NCI-H446 treated with DMSO at 0.1 percent for 48 hours (cell line): ENCODE results near the gene CUX1.

Experiments used
- DNase-seq: peaks from one replicate; lab custom pipeline; 2025; lab: John Stamatoyannopoulos, UW

Gene CUX1

DNA sequence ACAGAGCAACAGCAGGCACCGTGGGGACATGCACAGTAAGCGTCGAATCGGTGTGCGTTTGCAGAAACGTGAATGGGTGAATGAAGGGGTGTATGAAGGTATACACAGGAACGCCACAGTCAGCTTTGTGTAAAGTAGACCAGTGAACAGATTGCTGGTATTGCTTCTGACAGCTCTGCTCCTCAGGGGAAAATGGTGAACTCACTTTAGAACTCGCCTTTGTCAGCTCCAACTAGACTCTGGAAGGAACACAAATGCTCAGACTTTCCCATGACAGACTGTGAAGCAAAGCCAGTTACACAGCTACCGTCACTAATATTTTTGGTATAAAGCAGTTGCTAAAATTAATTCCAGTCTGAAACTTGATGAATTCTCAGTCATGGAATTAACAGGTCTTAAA is 78.9 kb downstream of the CUX1 start:
- no peak for DNase-seq

DNA sequence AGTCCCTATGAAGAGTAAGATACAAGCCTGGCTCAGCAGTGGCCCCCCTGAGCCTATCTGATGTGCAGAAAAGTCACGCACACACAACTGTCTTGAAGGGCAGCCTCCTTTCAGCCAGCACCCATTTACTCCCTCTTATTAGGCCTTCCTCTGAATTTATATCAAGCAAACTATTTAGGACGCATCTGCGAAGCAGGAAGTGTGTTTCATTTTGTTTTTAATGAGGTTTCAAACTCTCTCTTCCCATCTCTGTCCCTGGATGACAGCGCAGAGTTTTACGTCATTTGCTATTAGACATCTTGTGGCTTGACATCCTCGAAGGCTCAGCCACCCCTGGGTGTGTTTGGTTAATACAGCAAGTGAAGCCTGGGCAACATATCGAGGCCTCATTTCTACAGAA is 79.5 kb downstream of the CUX1 start:
- no peak for DNase-seq

DNA sequence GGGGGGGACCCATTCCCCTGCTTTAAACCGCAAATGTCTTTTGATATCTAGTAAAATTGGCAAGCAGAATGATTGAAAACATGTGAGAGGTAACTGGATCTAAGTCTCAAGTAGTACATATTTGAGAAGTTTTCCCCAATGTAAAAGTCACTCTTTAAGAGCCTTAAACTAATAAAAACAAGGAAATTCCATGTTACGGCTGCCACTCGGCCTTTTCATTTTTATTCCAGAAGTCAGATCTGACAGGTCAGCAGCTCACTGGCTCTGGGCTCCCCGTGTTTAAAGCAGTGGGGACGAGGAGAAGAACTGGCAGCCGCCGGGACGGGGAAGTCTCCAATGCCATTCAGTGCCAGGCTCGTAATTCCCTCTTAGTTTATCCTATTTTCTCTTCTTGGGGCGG is 80.7 kb downstream of the CUX1 start:
- no peak for DNase-seq

DNA sequence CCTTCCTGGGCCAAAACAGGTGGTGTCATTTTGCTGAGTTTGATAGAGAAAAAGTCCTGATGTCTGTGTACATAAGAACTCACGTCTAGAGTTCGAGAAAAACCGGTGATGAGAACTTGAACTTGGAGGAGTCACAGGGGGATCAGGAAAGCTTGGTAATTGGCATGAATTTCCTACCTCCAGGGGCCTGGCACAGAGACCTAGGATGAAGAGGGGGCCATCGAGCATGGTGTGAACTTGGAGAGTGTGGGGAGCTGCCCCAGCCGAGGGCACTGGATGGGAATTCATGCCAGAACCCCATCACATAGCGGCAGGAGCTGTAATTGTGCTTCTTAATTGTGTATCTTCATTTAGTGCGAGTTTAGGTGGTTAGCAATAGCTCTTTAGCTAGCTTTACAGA is 82.2 kb downstream of the CUX1 start:
- DNase-seq, result peak; percentile 16

DNA sequence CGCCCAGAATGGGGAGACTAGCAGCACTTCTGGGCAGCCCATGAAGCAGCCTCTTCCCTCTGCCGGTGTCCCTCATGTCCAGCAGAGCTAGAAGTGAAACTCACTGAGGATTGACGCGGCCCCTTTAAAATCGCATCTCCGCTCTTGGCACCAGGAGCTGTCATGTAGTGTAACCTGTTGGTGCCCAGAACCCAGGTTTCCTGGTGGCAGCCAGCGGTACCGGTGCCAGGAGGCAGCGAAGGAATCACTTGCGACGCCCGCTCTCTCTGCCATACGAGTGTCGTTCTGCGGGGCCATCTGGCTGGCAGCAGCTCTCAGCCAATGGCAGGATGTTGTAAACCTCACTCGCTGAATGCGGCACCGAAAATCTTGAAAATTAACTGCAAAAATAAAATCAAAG is 82.7 kb downstream of the CUX1 start:
- peak; percentile 86 for DNase-seq

DNA sequence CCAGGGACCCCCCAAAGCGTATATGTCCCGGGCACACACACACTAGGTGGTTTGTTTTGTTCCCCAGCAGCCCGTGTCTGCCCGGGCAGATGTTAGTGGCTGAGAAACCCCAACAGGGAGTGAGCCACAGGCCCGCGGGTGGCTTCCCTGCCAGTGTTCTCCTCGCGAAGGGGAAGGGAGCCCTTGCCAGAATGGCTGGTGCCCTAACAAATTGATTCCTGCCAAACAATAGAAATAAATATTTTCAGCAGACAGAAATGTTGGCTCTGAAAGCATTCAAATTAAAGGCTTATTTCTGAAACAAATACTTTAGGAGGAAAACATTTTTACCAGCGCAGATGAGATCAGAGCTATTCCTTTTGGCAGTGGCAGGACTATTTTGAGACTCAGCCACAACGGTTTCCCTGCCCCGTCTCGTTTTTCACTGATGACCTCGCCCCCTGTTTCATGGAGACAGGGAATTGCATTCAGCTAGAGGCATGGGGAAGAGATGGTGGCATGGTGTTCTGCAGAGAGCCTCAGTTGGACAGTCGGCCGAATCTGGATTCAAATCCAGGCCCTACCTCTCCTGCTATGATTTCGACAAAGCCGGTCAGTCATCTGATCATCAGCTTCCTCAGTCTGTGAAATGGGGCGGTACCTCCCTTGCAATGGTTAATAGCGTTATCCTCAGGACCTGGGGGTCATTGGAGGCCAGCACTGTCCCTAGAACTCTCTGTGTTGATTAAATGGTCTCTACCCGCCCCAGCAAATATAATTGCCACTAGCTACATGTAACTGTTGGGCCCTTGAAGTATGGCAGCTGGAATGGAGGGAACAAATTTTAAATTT is 84.5 kb downstream of the CUX1 start:
- DNase-seq, result peak; percentile 51

DNA sequence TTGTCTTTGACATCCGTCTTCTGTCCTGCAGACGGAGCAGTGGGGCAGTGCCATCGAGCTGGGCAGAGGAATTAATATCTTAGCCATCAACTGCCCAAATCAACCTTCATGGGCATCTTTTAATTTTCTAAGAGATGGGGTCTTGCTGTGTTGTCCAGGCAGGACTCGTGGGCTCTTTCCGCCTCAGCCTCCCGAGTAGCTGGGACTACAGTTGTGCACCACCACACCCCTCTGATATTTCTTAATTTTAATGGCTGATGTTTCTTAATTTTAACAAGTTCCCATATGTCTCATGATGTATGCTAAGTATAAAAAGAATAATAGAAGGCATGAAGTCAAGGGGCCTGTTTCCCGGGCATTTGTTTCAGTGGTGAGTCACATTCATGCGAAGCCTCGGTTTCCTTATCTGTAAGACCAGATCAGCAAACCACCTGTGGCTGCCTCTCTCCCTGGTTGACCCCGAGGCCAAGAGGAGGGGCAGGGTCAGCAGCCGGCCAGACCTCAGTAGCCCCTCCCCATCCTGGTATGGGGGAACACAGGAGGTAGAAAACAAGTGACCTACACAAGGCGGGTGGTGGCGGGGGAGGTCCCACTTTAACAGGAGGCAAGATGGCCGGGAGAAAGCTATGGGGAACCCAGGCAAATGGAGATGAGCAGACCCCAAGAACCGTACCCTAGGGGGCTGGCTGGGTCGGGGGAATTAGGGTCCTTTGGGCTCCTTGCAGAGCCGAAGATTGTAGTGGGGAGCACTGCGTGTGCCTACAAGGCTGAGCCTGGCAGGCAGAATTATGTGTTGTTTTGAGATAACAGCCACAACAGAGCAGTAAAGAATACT is 85.5 kb downstream of the CUX1 start:
- DNase-seq, result no peak

DNA sequence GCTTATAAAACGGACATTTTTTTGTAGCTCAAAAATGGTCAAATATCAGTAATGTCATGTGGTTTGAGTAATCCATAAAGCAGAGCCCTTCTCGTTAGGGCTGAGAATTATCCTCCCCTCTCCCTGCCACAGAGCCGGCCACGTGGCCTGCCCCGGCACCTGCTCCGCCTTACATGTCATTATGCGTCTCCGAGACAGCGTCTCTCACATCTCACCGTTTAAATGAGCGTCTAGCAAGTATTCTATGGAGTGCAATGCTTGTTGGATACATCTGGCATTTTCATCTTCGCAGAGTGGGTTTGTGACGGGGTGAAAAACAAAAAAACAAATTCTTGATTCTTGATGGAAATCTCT is 86.1 kb downstream of the CUX1 start:
- DNase-seq, result no peak

DNA sequence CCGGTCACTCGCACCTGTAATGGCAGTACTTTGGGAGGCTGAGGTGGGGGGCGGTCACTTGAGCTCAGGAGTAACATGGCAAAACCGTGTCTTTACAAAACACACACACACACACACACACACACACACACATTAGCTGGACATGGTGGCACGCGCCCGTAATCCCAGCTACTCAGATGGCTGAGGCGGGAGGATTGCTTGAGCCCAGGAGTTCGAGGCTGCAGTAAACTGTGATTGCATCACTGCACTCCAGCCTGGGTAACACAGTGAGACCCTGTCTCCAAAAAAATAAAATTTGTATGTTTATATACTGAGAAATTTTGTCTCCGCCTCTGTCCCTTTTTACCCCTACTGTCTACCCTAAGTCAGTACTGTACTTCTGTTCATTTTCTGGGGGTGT is 86.6 kb downstream of the CUX1 start:
- DNase-seq, result no peak

DNA sequence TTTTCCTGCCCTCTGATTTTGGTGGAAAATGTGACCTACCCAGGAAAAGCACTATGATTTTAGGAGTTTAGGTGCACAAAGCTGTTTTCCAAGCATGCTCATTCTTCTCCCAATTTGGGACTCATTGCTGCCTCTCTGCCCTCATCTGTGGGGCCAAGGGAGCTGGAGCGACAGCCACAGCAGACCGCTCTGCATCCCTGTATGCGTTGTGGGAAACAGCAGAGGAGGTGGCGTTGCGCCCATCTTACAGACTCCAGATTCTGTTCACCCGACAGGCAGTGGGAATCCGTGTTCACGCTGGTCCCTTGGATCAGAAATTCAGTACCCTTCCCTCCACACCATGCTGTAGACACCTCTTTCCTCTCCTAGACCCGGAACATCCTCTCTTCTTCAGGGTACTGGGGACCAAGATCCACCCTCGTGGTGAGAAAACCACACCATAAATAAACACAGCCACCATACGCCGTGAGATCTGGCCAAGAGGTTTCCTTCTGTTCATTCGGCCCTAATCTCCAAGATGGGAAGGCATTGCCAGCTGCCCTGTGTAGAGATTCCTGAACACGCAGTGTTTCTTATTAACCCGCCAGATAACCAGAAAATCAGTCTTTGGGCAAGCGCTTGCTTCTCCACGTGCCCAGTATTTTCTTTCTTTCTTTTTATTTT is 87.9 kb downstream of the CUX1 start:
- no peak for DNase-seq

DNA sequence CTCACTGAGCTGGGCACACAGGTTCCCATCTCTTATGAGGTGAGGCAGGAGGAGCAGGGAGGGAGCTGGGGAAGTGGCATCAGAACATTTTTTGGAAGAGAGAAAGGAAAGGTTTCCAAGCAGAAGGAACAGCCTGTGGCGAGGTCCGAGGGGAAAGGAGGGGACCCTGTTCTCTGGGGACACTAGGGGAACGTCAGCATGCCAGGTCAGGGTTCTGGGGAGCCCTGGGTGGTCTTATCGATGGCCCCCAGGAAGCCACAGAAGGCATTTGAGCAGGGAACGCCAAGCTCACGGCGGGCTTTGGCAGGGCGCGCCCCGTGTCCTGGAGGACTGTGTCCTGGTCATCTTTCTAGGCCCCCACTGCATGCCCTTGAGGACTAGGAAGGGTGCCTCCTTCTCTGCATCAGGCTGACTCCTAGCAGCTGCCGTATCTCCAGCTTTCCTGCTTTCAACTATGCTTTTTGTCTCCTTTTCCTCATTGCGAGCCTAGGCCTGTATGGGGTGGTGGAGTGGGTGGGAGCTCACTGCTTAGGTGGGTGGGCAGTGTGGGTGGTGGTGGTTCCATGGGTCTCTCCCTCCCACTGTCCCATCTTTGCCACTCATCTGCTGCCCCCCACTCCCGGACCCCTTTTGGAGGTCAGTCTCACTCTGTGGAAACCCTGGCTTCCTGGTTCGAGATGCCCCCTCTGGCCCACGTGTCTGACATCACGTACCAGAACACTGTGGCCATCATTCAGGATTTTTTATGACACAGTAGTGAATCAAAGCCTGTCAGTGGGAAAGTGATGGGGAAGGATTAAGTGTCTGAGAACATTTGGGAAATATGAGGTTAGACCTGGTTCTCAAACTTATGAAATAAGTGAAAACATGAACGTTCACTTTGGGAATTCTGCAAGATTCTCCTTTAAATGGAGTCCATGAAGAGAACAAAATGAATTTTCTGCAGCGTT is 89.1 kb downstream of the CUX1 start:
- no peak for DNase-seq

DNA sequence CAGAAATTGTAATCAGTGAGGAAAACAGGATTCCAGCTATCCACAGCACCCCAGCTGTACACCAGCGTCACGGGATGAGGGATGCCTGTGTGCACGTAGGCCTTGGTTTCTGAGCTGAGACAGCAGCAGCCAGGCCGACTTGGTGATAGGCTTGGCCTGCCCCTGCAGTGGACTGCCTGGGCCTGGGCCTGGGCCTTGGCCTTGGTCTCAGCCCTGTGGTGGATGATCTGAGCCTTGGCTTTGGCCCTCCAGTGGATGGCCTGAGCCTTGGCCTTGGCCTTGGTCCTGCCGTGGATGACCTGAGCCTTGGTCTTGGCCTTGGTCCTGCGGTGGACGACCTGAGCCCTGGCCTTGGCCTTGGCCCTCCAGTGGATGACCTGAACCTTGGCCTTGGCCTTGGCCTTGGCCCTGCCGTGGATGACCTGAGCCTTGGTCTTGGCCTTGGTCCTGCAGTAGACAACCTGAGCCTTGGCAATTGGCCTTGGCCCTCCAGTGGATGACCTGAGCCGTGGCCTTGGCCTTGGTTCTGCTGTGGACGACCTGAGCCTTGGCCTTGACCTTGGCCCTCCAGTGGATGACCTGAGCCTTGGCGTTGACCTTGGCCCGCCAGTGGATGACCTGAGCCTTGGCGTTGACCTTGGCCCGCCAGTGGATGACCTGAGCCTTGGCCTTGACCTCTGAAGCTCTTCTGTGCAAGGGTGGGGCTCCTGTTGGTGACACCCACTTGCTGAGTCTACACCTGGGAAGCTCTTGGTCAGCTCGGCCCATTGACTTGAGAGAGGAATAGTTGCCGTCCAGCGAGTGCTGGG is 93.8 kb downstream of the CUX1 start:
- no peak for DNase-seq

DNA sequence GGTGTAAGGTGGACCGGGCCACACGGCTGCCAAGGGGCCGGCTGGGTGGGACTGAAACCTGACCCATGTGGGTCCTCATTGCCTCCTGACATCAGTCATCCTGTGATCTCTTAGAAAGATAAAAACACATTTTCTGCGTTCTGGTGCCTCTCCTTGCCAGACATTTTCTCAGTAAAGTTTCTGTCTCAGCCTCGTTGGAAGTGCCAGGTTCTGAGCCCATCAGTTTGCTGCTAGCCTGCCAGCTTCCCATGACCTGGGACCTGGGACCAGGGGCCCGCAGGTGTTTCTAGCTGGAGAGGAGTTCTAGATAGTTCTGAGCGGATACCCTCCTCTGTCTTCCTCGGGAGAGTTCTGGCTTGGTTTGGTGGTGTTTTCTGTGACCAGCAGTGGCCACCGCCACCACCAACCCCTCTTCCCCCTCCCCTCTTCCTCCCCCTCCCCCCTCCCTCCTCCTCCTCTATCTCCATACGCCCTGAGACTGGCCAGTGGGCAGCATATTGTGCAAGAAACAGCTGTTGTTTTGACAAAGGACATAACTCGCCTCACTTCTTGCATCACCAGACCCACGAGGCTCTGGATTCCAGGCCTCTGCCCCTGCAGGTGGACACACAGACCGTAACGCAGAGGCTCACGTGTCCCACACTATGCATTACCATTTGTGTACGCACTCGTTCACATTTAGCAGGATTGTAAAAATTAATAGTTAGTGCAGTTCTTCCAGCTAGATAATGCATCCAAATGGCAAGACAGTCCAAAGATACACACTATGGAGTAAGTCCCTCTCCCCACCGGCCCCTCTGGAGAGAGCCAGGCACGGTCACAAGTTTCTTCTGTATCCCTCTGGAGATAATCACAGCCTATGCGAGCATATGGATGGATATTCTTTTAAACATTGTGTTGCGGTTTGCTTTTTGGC is 94.6 kb downstream of the CUX1 start:
- DNase-seq, result no peak

DNA sequence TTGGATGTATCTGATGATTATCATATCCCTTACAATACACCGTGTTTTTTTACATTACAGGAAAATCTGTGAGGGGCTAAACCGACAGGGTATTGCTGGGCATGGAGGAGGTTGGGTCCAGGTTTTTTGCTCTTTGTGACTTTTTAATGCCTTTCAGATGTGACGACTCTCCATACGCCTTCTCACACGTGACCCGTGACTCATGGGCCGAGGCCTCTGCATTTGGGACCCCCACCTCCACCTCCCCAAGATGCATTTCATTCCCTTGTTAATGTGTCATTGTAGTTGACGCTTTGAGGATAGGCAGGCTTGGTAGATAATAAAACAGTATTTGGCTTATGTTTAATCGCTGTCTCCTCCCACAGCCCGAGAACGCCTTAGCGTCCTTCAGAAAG is 95.3 kb downstream of the CUX1 start:
- no peak for DNase-seq

DNA sequence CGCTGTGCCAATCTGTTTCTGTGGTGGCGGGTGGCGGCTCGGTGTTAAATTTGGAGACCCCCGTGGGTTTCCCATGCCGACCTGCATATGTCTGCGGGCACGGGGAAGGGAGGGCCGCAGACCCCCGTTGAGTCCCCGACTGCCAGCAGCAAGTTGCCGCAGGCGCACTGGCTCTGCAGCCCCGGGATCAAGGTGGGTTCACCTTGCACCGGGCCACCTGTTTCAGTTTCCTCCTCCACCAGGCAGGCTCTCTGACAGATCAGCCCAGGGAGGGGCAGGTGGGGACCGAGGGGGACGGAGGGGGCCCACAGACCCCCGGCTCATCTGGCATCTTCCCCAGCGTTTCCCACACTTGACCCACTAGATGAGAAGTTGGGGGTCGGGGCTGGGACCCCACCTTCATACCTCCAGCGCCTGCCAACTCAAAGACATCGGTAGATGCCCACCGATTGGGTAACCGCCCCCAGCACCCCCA is 95.9 kb downstream of the CUX1 start:
- DNase-seq, result no peak

DNA sequence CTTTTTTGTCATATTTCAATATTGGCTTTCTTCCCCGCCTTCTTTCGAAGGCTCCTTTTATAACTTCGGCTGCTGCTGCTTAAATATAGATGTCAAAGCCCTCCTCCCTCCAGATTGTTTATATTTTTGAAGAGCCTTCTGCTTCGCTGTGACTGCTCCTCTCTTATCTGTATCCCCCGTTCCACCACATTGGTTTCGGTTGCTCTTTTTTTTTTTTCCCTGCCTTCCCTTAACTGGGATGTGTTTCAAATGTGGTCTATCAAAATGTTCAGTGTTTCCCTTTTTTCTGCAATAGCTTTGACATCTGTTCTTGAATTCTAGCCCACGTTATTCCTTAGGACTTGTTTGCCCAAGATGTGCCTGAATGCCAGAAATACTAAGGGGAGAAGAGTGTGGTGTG is 96.4 kb downstream of the CUX1 start:
- peak; percentile 44 for DNase-seq

DNA sequence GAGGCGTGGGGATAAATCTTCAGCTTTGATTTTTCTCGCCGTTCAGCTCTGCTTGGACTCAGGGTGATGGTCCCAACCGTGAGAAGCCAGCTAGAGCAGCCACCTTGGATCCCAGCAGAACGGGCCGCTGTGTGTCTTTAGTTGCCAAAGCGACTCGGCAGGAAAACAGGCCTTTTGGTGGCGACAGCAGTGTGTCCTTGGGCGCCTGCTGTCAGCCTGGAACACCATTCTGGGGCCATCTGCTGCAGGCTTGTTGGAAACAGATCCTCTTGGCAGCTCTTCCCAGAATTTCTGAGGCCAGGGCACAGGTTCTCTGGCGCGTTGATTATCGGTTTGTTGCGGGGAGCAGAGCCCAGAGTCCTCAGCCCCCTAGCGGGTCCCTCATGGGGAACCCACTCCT is 97.6 kb downstream of the CUX1 start:
- DNase-seq, result peak; percentile 72

DNA sequence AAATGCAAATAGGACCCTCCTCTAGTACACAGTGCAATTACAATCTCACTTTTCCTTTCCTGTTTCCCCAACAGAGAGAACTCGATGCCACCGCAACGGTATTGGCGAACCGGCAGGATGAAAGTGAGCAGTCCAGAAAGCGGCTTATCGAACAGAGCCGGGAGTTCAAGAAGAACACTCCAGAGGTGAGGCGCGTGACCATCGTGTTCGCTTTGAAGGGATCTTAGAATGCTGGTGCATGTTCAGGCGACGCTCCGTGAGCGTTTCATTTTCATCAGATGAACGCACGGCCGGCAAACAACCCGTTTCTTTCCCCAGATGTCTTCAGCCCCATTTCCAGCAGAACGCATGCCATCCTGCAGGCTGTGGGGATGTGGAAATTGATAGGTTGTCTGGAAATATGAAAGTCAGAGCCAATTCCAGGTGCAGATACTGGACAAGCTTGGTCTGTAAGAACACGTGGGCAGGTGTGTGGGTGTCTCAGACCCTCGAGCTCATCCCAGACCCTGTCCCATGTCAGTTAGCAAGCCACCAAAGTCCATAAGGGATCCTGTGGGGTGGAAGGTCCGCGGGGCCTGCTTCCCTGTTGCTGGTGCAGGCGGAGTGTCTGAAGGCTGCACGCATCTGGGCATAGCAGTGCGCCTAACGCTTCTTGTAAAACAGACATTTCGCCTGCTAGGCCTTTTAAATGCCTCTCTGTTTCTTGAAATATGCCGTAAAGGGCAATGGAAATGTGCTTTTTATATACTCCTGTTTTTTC is 98.8 kb downstream of the CUX1 start:
- no peak for DNase-seq

DNA sequence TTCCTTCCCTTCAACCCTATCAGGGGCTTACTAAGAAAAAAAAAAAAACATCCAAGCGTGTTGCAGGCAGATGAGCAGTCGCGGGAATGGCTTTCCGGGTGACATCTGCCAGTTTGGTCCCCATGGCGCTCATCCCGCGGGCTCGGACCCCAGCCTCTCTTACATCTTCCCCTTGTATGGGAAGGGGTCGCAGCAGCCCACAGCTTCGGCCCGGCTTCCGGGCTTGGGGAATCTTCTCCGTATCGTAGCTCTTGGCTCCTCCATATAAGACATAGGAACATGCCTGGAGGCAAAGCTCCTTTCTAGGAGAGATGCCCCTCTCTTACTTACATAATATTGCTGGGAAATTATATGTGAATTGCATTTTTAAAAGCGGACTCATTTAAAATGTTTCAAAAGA is 99.5 kb downstream of the CUX1 start:
- DNase-seq, result no peak
